ENCODE data around the gene GALNT7.

DNA sequence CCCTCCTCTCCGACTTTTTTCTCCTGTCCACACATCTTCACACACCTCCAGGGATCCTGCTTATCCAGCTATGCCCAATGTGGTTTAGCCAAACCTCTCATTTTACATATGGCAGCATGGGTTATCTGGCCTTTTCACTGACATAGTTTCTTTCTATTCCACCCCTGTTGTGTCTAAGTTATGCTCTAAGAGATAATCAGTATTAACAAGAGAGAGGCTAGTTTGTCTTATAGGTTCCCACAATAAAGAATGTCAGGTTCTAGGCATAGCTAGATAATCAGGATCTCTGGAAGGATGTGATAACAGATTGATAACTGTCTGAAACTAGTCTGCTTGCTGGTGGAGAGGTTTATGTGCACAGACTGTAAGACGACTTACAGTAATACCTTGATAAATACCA lies 7.7 kb upstream of the GALNT7 start:
- TF ChIP-seq, protein P1, sequence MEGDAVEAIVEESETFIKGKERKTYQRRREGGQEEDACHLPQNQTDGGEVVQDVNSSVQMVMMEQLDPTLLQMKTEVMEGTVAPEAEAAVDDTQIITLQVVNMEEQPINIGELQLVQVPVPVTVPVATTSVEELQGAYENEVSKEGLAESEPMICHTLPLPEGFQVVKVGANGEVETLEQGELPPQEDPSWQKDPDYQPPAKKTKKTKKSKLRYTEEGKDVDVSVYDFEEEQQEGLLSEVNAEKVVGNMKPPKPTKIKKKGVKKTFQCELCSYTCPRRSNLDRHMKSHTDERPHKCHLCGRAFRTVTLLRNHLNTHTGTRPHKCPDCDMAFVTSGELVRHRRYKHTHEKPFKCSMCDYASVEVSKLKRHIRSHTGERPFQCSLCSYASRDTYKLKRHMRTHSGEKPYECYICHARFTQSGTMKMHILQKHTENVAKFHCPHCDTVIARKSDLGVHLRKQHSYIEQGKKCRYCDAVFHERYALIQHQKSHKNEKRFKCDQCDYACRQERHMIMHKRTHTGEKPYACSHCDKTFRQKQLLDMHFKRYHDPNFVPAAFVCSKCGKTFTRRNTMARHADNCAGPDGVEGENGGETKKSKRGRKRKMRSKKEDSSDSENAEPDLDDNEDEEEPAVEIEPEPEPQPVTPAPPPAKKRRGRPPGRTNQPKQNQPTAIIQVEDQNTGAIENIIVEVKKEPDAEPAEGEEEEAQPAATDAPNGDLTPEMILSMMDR (IDR thresholded peaks at IDR 0.05; ENCODE audit: poor library complexity, severe bottlenecking): no peak
- TF ChIP-seq EZH2 (IDR thresholded peaks at IDR 0.05; ENCODE audit: borderline replicate concordance, insufficient read depth, low read length, poor library complexity, severe bottlenecking): no peak

Measured in neural cell (in vitro differentiated cells).